HL-60 (cell line): ENCODE data around the gene ZNF567.

Source experiments
- POLR2AphosphoS5 ChIP-seq: IDR thresholded peaks from 2 replicates; pipeline ENCODE4 v1.6.1; 2012; ENCODE audit warnings: low read depth
- TF ChIP-seq, protein P1 (sequence below): IDR thresholded peaks from one replicate; pipeline ENCODE4 v1.5.1; 2011; ENCODE audit warnings: low read length, control low read depth, inconsistent platforms; ENCODE audit not compliant: insufficient read depth

- TF ChIP-seq, protein P1, sequence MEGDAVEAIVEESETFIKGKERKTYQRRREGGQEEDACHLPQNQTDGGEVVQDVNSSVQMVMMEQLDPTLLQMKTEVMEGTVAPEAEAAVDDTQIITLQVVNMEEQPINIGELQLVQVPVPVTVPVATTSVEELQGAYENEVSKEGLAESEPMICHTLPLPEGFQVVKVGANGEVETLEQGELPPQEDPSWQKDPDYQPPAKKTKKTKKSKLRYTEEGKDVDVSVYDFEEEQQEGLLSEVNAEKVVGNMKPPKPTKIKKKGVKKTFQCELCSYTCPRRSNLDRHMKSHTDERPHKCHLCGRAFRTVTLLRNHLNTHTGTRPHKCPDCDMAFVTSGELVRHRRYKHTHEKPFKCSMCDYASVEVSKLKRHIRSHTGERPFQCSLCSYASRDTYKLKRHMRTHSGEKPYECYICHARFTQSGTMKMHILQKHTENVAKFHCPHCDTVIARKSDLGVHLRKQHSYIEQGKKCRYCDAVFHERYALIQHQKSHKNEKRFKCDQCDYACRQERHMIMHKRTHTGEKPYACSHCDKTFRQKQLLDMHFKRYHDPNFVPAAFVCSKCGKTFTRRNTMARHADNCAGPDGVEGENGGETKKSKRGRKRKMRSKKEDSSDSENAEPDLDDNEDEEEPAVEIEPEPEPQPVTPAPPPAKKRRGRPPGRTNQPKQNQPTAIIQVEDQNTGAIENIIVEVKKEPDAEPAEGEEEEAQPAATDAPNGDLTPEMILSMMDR, result no peak
- TF ChIP-seq POLR2AphosphoS5, result no peak
These were observed 13.2 kb upstream of the ZNF567 start for GRCh38 chr19:36674201-36674600.
